ENCODE data around the gene CCDC171. TPM values are rescaled to one million over a fixed set of nuclear protein-coding genes. Genes with fewer than 3 reads are reported as not detected.

Gene CCDC171
- total RNA-seq, 1 donor from 2014 or later = 1.2 TPM

DNA sequence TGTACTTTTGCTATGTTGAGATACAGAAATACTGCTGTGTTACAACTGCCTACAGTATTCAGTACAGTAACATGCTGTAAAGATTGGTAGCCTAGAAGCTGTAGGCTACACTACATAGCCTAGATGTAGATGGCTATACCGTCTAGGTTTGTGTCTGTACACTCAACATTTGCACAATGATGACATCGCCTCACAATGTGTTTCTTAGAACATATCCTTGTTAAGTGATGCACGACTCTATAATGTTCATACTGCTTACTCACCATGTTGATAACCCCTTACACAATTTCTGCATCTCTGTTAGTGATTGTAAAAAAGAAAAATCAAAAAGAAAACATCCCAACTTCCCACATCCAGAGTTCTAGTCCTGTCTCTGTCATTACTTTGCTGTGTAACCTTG, 450.0 kb downstream of the CCDC171 start:
- no peaks in the 10 kb centered on the region for H3K27me3 Mint-ChIP-seq (ENCODE audit: low read depth, unreplicated experiment)
- no peak overlapping the region for H3K4me3 Mint-ChIP-seq (ENCODE audit: unreplicated experiment)
- TF ChIP-seq, protein P1, sequence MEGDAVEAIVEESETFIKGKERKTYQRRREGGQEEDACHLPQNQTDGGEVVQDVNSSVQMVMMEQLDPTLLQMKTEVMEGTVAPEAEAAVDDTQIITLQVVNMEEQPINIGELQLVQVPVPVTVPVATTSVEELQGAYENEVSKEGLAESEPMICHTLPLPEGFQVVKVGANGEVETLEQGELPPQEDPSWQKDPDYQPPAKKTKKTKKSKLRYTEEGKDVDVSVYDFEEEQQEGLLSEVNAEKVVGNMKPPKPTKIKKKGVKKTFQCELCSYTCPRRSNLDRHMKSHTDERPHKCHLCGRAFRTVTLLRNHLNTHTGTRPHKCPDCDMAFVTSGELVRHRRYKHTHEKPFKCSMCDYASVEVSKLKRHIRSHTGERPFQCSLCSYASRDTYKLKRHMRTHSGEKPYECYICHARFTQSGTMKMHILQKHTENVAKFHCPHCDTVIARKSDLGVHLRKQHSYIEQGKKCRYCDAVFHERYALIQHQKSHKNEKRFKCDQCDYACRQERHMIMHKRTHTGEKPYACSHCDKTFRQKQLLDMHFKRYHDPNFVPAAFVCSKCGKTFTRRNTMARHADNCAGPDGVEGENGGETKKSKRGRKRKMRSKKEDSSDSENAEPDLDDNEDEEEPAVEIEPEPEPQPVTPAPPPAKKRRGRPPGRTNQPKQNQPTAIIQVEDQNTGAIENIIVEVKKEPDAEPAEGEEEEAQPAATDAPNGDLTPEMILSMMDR (IDR thresholded peaks at IDR 0.05; ENCODE audit: insufficient read depth, low read depth, low read length) = no peak
- TF ChIP-seq EZH2 (IDR thresholded peaks at IDR 0.05; ENCODE audit: insufficient read depth, low read length) = no peak
- peak; percentile 72 for FAIRE-seq
- H4K20me1 ChIP-seq (ENCODE audit: insufficient read depth, low read length) = no peaks in the 10 kb centered on the region
- no peak overlapping the region for H3K9ac ChIP-seq (ENCODE audit: low read length)
- H3K36me3 ChIP-seq (ENCODE audit: insufficient read depth, low read length) = no peaks in the 10 kb centered on the region
- H3K4me1 ChIP-seq (ENCODE audit: insufficient read depth, low read length) = peaks cover 20% of the 10 kb centered on the region
- H3K9me3 Mint-ChIP-seq (ENCODE audit: unreplicated experiment) = peaks cover 11% of the 10 kb centered on the region
- H3K27ac Mint-ChIP-seq (ENCODE audit: unreplicated experiment) = no peak overlapping the region
- no peaks in the 10 kb centered on the region for H3K79me2 ChIP-seq (ENCODE audit: insufficient read depth, low read length)
- no peaks in the 10 kb centered on the region for H3K9me3 ChIP-seq (ENCODE audit: insufficient read depth, low read depth, low read length)
- H3K4me2 ChIP-seq (ENCODE audit: low read length) = no peak overlapping the region
- peaks cover 25% of the 10 kb centered on the region for H3K4me1 Mint-ChIP-seq (ENCODE audit: low read depth, unreplicated experiment)
- no peaks in the 10 kb centered on the region for H3K27me3 ChIP-seq (ENCODE audit: insufficient read depth, low read length)
- H2AFZ ChIP-seq (ENCODE audit: low read depth, low read length) = no peak overlapping the region
- peak; percentile 23 for DNase-seq (ENCODE audit: low read depth)
- no peak overlapping the region for H3K4me3 ChIP-seq (ENCODE audit: insufficient read depth, low read depth, low read length)
- H3K36me3 Mint-ChIP-seq (ENCODE audit: low read depth, unreplicated experiment) = no peaks in the 10 kb centered on the region
- H3K27ac ChIP-seq (ENCODE audit: low read depth, low read length) = peak overlapping the region; percentile 1

DNA sequence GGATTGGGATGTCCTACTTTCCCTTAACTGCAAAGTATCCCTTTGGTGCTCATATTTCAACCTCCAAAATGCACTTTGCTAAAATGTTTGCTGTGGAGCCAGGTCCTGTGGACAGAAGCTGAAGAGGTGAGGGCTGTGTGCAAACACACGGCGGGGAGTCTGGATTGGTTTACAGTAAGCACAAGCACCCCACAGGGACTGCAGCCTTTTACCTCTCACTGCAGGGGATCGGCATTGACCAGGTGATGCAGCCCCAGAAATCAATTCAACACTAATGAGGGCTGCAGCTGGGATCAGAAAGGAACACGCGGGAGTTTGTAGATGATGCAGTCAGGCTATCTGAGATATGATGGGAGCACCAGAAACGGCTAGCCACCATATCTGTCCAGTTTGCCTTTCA, 450.9 kb downstream of the CCDC171 start:
- Mint-ChIP-seq H3K27me3 (ENCODE audit: low read depth, unreplicated experiment) (no peaks in the 10 kb centered on the region), H3K9me3 (ENCODE audit: unreplicated experiment) (peaks cover 13% of the 10 kb centered on the region), H3K4me3 (ENCODE audit: unreplicated experiment) (no peak overlapping the region), H3K4me1 (ENCODE audit: low read depth, unreplicated experiment) (peaks cover 22% of the 10 kb centered on the region), H3K36me3 (ENCODE audit: low read depth, unreplicated experiment) (no peaks in the 10 kb centered on the region), H3K27ac (ENCODE audit: unreplicated experiment) (no peak overlapping the region)
- Histone ChIP-seq H4K20me1 (ENCODE audit: insufficient read depth, low read length) (no peaks in the 10 kb centered on the region), H3K79me2 (ENCODE audit: insufficient read depth, low read length) (no peaks in the 10 kb centered on the region), H3K9ac (ENCODE audit: low read length) (no peak overlapping the region), H3K4me2 (ENCODE audit: low read length) (no peak overlapping the region), H2AFZ (ENCODE audit: low read depth, low read length) (no peak overlapping the region), H3K27ac (ENCODE audit: low read depth, low read length) (no peak overlapping the region), H3K27me3 (ENCODE audit: insufficient read depth, low read length) (no peaks in the 10 kb centered on the region), H3K4me3 (ENCODE audit: insufficient read depth, low read depth, low read length) (no peak overlapping the region), H3K4me1 (ENCODE audit: insufficient read depth, low read length) (peaks cover 20% of the 10 kb centered on the region), H3K36me3 (ENCODE audit: insufficient read depth, low read length) (no peaks in the 10 kb centered on the region), H3K9me3 (ENCODE audit: insufficient read depth, low read depth, low read length) (no peaks in the 10 kb centered on the region)
- FAIRE-seq (no peak), DNase-seq (ENCODE audit: low read depth) (no peak)
- TF ChIP-seq, protein P1 (IDR thresholded peaks at IDR 0.05; ENCODE audit: insufficient read depth, low read depth, low read length) = no peak
- no peak for TF ChIP-seq EZH2 (IDR thresholded peaks at IDR 0.05; ENCODE audit: insufficient read depth, low read length)

DNA sequence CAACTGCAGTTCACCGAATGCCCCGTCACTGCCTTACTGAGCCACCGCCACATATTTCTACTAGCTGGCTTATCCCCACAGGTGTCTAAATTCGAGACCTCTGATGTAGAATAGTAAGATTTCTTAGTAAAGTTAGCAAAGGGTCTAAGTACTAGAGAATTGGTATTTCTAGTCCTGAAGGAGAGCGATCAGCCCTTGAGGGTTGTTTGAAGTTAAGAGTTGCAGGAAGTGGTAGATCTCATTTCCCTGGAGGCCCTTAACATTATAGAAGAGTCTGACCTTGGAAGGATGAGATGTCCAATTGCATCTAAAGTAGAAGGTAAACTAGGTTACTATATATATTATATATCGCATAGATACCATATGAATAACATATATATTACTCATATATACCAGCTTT, 451.8 kb downstream of the CCDC171 start:
- H3K27ac Mint-ChIP-seq (ENCODE audit: unreplicated experiment) = no peak overlapping the region
- no peak overlapping the region for H3K9ac ChIP-seq (ENCODE audit: low read length)
- FAIRE-seq (no peak), DNase-seq (ENCODE audit: low read depth) (no peak)
- TF ChIP-seq EZH2 (IDR thresholded peaks at IDR 0.05; ENCODE audit: insufficient read depth, low read length) = no peak
- TF ChIP-seq, protein P1 (IDR thresholded peaks at IDR 0.05; ENCODE audit: insufficient read depth, low read depth, low read length) = no peak
- H3K9me3 ChIP-seq (ENCODE audit: insufficient read depth, low read depth, low read length) = no peaks in the 10 kb centered on the region
- no peak overlapping the region for H3K4me3 ChIP-seq (ENCODE audit: insufficient read depth, low read depth, low read length)
- H3K27ac ChIP-seq (ENCODE audit: low read depth, low read length) = no peak overlapping the region
- H2AFZ ChIP-seq (ENCODE audit: low read depth, low read length) = no peak overlapping the region
- H3K27me3 Mint-ChIP-seq (ENCODE audit: low read depth, unreplicated experiment) = no peaks in the 10 kb centered on the region
- peaks cover 13% of the 10 kb centered on the region for H3K9me3 Mint-ChIP-seq (ENCODE audit: unreplicated experiment)
- no peaks in the 10 kb centered on the region for H3K27me3 ChIP-seq (ENCODE audit: insufficient read depth, low read length)
- peaks cover 16% of the 10 kb centered on the region for H3K4me1 Mint-ChIP-seq (ENCODE audit: low read depth, unreplicated experiment)
- H3K79me2 ChIP-seq (ENCODE audit: insufficient read depth, low read length) = no peaks in the 10 kb centered on the region
- H3K4me1 ChIP-seq (ENCODE audit: insufficient read depth, low read length) = peaks cover 16% of the 10 kb centered on the region
- H3K4me3 Mint-ChIP-seq (ENCODE audit: unreplicated experiment) = no peak overlapping the region
- no peaks in the 10 kb centered on the region for H4K20me1 ChIP-seq (ENCODE audit: insufficient read depth, low read length)
- no peaks in the 10 kb centered on the region for H3K36me3 Mint-ChIP-seq (ENCODE audit: low read depth, unreplicated experiment)
- no peak overlapping the region for H3K4me2 ChIP-seq (ENCODE audit: low read length)
- no peaks in the 10 kb centered on the region for H3K36me3 ChIP-seq (ENCODE audit: insufficient read depth, low read length)

Measured in astrocyte (in vitro differentiated cells and primary cell).